GM19452 (cell line): ENCODE measurements around the gene IGSF3.

Source experiments
- ATAC-seq: cut with Tn5 transposase; IDR thresholded peaks from one replicate; pipeline ENCODE4 v1.9.1; 2021; ENCODE audit not compliant: unreplicated experiment

IGSF3 gene

DNA sequence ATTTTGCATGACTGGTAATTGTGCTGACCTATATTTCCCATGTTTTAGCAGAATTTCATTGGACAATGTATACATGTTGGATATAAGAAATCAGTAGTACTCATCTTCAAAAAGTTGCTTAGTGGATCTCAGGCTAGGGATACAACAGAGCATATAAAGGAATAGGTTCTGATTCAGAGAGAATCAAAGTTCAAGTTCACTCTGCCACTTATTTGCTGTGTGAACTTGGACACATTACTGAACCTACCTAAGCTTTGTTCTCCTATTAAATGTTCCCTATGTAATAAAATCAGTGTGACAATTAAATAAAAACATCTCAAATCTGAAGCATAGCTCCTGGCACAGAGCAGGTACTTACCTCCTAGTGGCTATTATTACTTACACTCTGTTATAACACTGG, 106.0 kb downstream of the IGSF3 start:
- ATAC-seq = no peak

GRCh38 chr1:116560704-116561490, 106.6 kb downstream of the IGSF3 start:
- no peak for ATAC-seq

- peak; percentile 41 for ATAC-seq
These were observed 108.2 kb downstream of the IGSF3 start for GRCh38 chr1:116559304-116559761.

- ATAC-seq = no peak
These were observed 109.0 kb downstream of the IGSF3 start for GRCh38 chr1:116558571-116558970.

DNA sequence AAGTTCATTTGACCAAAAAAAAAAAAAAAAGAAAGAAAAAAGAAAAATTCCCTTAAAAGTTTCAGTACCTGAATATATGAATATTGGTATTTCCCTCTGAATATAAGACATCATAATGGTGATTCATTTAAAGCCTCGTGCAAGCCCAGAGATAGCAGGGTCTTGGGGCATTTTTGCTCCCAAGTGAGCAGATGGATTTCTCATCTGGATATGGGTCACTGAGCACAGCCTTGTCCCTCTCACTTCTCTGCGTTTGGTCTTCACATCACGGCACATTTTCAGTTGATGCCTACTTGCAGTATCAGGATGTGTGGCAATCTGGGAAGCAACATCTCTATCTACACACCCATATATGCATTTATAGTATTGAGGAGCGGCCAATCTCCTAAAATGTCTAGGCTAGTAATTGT, 109.4 kb downstream of the IGSF3 start:
- no peak for ATAC-seq

GRCh38 chr1:116557323-116557878, 110.1 kb downstream of the IGSF3 start:
- ATAC-seq = no peak

GRCh38 chr1:116556289-116557006, 111.1 kb downstream of the IGSF3 start:
- ATAC-seq = peak; percentile 51

DNA sequence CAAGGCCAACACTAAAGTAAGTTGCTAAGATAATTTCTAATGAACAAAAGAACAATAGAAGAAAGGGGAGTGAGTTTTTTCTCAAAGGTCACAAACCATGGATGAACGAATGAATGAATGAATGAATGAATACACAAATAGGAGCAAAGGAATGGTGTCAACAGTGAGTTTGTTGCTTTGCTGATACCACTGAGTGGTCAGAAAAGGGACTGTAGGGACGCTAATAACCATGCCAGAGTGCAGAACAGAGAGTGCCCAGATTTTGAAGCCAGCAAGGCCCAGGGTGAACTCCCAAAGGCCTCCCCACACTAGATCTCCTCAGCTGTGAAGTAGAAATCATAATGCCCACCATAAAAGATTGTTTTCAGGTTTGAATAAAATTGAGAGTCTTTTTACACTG, 112.6 kb downstream of the IGSF3 start:
- no peak for ATAC-seq

DNA sequence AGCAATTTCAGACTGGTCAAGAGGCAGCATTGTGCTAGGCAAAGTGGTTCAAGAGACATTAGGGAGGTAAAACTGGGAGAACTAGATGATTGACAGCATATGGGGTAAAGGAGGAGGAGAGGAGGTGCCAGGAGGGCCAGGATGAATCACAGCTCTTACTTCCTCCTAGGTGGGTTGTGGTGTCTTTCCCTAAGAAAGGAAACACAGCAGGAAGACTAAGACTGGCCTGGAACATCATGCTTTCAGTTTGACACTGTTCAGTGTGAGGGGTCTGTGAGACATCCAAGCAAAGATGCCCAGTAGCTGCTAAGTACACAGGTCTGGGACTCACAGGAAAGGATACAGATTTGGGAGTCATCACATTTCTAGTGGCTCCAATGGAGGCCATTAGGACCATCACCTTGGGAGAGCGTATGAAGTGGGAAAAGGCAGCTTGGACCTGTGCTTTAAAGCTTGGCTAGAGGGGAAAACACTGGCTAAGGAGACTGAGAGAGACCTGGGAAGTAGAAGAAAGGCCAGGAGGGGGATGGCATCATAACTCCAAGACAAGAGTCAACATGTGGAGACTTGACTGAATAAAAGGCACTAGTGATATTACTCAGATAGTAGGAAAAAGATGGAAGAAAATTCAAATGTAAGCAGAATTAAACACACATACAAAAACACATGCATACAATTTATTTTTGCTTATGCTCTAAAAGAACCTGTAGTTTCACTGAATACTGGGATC, 114.0 kb downstream of the IGSF3 start:
- no peak for ATAC-seq

GRCh38 chr1:116546354-116546977, 121.1 kb downstream of the IGSF3 start:
- no peak for ATAC-seq

- ATAC-seq = no peak
These were observed 122.2 kb downstream of the IGSF3 start for GRCh38 chr1:116545359-116545705.

DNA sequence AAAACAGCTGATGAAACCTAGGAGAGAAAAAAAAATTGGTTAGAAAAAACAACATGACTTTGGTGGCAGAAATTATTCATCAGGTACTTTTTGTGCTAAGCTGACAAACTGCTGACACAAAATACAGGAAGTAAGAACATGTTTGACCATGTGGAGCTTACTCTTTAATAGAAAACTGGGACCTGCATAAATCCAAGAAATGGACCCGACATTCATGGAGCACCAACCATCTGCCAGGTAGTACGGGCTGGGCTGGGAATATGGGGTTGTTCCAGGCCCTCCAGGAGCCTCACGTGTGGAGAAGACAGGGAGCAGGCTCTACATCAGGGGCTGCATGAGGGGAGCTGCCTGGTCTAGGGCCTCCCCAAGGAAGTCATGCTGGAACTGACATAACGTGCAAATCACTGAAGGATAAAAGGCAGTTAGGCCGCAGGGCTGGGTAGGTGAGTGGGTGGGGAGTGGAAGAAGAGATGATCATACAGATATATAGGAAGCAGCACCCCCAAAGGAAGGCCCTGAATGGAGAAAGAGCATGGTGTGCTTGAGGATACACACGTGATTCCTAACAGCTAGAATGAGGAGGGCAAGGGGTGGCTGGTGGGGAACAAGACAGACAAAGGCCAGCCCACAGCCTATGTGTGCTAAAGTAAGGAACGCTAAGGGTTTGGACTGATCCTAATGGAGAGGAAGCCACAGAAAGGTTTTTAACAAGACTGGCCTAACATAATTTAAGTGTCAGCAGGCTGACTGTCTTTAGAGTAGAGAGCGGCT, 122.8 kb downstream of the IGSF3 start:
- peak; percentile 40 for ATAC-seq

- peak; percentile 36 for ATAC-seq
These were observed 127.4 kb downstream of the IGSF3 start for GRCh38 chr1:116540088-116540487.

- peak; percentile 79 for ATAC-seq
These were observed 129.0 kb downstream of the IGSF3 start for GRCh38 chr1:116538544-116538943.

GRCh38 chr1:116537898-116538297, 129.6 kb downstream of the IGSF3 start:
- no peak for ATAC-seq

DNA sequence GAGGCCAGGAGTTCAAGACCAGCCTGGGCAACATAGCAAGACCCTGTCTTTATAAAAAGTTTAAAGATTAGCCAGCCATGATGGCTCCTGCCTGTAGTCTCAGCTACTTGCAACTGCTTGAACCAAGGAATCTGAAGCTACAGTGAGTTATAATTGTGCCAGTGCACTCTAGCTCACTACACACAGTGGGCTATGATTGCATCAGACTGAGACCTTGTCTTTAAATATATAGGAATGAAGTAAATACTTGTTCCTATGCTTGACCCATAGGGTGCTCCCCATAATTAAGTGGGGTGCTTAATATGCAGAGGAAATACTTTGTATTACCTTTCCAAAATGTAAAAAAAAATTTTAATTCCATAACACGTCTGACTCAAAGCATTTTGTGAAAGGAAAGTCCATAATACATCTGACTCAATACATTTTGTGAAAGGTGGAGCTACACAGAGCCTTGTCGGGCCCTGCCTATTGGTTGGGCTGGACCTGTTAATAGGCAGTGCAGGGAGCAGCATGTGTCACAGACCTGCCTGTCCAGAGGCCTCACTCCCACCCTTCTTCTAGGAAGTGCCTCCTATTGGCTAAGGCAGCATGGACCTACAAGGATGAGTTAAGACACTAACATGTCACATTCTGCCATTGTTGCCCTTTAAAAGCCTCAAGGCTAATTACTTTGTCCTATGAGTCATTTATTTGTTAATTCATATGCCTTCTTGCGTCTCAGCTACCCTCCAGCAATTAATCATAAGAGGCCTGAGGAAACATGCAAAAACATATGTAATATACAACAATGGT, 130.3 kb downstream of the IGSF3 start:
- ATAC-seq = no peak

GRCh38 chr1:116534014-116534739, 133.4 kb downstream of the IGSF3 start:
- ATAC-seq = no peak

DNA sequence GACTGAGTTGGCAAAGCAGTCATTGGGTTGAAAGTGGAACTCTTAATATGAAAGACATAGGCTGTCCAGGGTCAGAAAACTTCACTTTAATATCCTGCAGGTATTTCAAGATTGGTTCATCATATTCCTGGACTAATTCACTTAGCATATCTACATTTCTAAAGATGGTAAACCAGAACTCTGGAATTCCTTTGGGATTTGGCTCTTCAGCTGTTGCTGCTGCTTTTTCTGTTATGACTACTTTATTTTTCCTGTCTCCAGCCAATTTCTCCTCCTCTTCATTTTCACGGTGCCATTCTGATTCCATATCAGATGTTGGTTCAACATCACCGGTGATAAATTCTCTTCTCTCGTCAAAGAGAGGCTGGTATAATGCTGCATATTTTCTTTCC, 134.1 kb downstream of the IGSF3 start:
- ATAC-seq = no peak
